Transverse colon (tissue), 4 donors: Measurements from ENCODE around the gene HNRNPA1. TPM values are rescaled to one million over a fixed set of nuclear protein-coding genes. Genes with fewer than 3 reads are reported as not detected.
A peak's percentile ranks its signal among the peaks of the same experiment; 100 is the strongest.
"Not testable (repeated sequence)": the region's sequence is repeated elsewhere in the genome, so short reads cannot be mapped to it uniquely, and the experiment has no call there.

ENCODE experiments used
- DNase-seq: peaks from one replicate; pipeline ENCODE4 v3.0.0-alpha.2; 2019
- H3K27ac ChIP-seq, 4 donors: fragments of 200-600 bp; sonication (generic); 2 replicates each; pipeline ENCODE4 v1.5.1; 2016 to 2018; ENCODE audit warnings: inconsistent platforms in 4 of 4
- H3K27me3 ChIP-seq: fragments of 200-600 bp; sonication (generic); 2 replicates; pipeline ENCODE4 v1.5.1; 2017; ENCODE audit warnings: inconsistent platforms
- H3K36me3 ChIP-seq, 4 donors: fragments of 200-600 bp; sonication (generic); 2 replicates each; pipeline ENCODE4 v1.5.1; 2017 to 2019; ENCODE audit warnings: inconsistent platforms in 4 of 4
- H3K4me1 ChIP-seq, 4 donors: fragments of 200-600 bp; sonication (generic); 2 replicates each; pipeline ENCODE4 v1.5.1; 2017 to 2020; ENCODE audit warnings: inconsistent platforms in 4 of 4
- H3K4me3 ChIP-seq, 4 donors: fragments of 200-600 bp; sonication (generic); 1 replicate in 1 of 4; 2 replicates in 3 of 4; pipeline versions ENCODE4 v1.5.1 to v1.6.1; 2017 to 2019; ENCODE audit warnings: inconsistent platforms in 4 of 4
- H3K9me3 ChIP-seq, 2 donors: fragments of 200-600 bp; sonication (generic); 2 replicates each; pipeline ENCODE4 v1.5.1; 2017 to 2019; ENCODE audit warnings: inconsistent platforms in 2 of 2
- EP300 ChIP-seq: sonication (generic); formaldehyde crosslinking; IDR thresholded peaks from one replicate; pipeline ENCODE4 v1.6.1; 2017; ENCODE audit warnings: antibody characterized with exemption, low read depth
- POLR2A ChIP-seq: fragments of 450-650 bp; IDR thresholded peaks from one replicate; pipeline ENCODE4 v1.6.1; 2016; ENCODE audit warnings: antibody characterized with exemption, mild to moderate bottlenecking, moderate library complexity
- POLR2AphosphoS5 ChIP-seq, 3 donors: sonication (generic); formaldehyde crosslinking; IDR thresholded peaks; one replicate each; pipeline ENCODE4 v1.6.1; 2016; ENCODE audit warnings: antibody characterized with exemption in 3 of 3
- WGBS, 2 donors: methylation state at CpG; one replicate each; pipeline ENCODE4 v1.1.5; 2018; ENCODE audit warnings: low coverage in 1 of 2; 5-methylcytosine and 5-hydroxymethylcytosine counted together
- in situ Hi-C, 4 donors: fragments of 200-750 bp; cut with MboI; loops; one replicate each; pipeline versions ENCODE4 v1.15.0 to v1.15.1; 2017; ENCODE audit warnings: low sequenced_read_pairs in 3 of 4, low pct_ligation_motif_present in 1 of 4, low pct_unique_long_range_greater_than_20kb in 1 of 4
- intact Hi-C: fragments of 100-400 bp; cut with DNase I; formaldehyde crosslinking; loops from one replicate; pipeline ENCODE4 v1.15.1; 2023; ENCODE audit warnings: low total_unique reads
- total RNA-seq, 4 donors: library from RNA; depleted of rRNA; stranded (reverse); fragments of >200 nt; gene quantifications; one replicate each; pipeline ENCODE4 v1.1.0, GENCODE V29; 2016
- TF ChIP-seq, protein P1 (sequence below), 5 experiments: fragments of 200-600 bp in 3 of 5; fragments of 450-650 bp in 2 of 5; sonication (generic) in 3 of 5; IDR thresholded peaks; 1 replicate in 2 of 5; 2 replicates in 3 of 5; pipeline ENCODE4 v1.5.1; 2016 to 2017; ENCODE audit warnings: antibody characterized with exemption in 5 of 5, inconsistent platforms in 3 of 5, mild to moderate bottlenecking in 2 of 5, moderate library complexity in 1 of 5

HNRNPA1 gene
- 100 to 1,000 TPM; 104 to 747 (median 326) TPM for total RNA-seq

DNA sequence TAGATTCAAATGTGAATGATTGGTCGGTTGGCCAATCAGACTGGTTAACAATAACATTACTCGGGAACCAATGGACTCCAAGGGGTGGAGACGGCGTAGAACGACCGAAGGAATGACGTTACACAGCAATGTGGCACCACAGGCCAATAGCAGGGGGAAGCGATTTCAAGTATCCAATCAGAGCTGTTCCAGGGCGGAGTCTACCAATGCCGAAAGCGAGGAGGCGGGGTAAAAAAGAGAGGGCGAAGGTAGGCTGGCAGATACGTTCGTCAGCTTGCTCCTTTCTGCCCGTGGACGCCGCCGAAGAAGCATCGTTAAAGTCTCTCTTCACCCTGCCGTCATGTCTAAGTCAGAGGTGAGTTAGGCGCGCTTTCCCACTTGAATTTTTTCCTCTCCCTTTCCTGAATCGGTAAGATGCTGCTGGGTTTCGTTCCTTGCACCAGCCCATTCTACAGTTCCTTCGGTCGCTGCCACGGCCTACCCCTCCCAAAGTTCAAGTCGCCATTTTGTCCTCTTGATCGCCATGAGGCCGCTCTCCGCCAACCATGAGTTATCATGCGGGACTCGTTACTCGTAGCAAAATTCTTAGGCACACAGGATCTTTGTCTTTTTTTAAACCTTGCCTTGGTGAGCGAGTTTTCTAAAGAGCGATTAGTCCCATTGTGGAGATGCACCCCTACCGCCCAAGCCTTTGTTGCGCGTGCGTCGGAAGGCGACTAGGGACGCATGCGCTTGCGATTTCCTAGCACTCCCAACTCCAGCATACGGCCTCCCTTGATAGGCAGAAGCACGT, at the start of gene HNRNPA1:
Gene HNRNPA1, plus strand, starts transcription at position 259 of the 793 bp plus-strand sequence. Its CDS starts 82 bp downstream, at position 341.
- in situ Hi-C loops, result no loop called here
- peak; percentile 97 for DNase-seq
- Histone ChIP-seq H3K36me3 (peaks cover 0 to 25% (median 11%) of the 10 kb centered on the region in 4 donors), H3K9me3 (no peaks in the 10 kb centered on the region), H3K4me3 (peak within 1 kb of the TSS; percentile 54 to 90 (median 77)), H3K4me1 (peaks cover 50 to 63% (median 56%) of the 10 kb centered on the region in 4 donors), H3K27me3 (no peaks in the 10 kb centered on the region), H3K27ac (peak within 1 kb of the TSS; percentile 86 to 95 (median 92))
- TF ChIP-seq POLR2A (peak; percentile 99), EP300 (no peak), POLR2AphosphoS5 (IDR thresholded peaks at IDR 0.05) (peak; percentile 99)
- TF ChIP-seq, protein P1, sequence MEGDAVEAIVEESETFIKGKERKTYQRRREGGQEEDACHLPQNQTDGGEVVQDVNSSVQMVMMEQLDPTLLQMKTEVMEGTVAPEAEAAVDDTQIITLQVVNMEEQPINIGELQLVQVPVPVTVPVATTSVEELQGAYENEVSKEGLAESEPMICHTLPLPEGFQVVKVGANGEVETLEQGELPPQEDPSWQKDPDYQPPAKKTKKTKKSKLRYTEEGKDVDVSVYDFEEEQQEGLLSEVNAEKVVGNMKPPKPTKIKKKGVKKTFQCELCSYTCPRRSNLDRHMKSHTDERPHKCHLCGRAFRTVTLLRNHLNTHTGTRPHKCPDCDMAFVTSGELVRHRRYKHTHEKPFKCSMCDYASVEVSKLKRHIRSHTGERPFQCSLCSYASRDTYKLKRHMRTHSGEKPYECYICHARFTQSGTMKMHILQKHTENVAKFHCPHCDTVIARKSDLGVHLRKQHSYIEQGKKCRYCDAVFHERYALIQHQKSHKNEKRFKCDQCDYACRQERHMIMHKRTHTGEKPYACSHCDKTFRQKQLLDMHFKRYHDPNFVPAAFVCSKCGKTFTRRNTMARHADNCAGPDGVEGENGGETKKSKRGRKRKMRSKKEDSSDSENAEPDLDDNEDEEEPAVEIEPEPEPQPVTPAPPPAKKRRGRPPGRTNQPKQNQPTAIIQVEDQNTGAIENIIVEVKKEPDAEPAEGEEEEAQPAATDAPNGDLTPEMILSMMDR (IDR thresholded peaks at IDR 0.05), result peak in 1 of 5 experiments; percentile 28
- 1% methylated on average over 15 to 48 of the region's 48 CpGs for WGBS, 2 donors
- intact Hi-C loops, result no loop called here

DNA sequence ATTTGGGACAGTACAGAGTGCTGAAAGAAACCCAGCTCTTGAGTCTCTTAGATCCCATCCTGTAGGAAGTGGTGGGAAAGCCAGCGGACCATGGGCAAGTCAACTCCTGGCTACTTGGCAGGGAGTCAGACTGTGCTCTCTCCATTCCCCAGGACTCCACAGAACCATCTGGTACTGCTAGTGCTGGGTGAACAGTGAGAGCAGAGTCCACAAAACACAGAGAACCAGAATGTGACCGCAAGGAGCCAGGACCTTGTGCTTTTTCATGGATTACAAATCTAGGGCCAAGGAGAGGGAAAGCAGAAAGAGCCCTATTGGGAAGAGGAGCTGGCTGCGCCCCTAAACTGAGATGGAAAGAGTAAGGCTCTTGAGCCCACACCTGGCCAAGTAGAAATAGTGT, 49.3 kb upstream of the HNRNPA1 start:
- in situ Hi-C loops, intact Hi-C loops: not testable (repeated sequence)
- WGBS, 2 donors, result 90 to 100% methylated on average over 3 of the region's 3 CpGs

DNA sequence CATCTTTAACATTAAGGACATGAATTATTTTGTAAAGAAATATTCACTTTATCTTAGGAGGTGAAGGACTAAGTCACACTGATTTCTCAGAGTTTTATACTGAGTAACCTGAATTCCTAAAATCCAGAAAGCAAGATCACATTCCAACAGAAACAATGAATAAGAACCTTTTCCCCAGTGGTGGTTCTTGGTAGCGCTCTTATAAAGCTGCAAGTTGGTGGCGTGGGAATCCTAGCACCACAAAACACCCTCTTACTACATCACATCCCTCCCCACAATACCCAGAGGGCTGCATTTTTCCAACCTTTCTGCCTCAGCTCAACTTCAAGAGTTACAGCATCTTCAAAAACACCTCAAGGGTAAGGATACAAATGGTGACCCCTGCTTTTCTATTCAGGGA, 47.7 kb upstream of the HNRNPA1 start:
- WGBS, 2 donors, result 96 to 100% methylated on average over 1 to 2 of the region's 2 CpGs
- in situ Hi-C loops, result no loop called here
- DNase-seq, result no peak
- Histone ChIP-seq H3K4me3 (no peak overlapping the region), H3K36me3 (no peaks in the 10 kb centered on the region), H3K27me3 (no peaks in the 10 kb centered on the region), H3K4me1 (no peaks in the 10 kb centered on the region), H3K9me3 (no peaks in the 10 kb centered on the region), H3K27ac (no peak overlapping the region)
- TF ChIP-seq EP300, result no peak
- TF ChIP-seq POLR2A, result no peak
- TF ChIP-seq POLR2AphosphoS5 (IDR thresholded peaks at IDR 0.05), result no peak
- TF ChIP-seq, protein P1 (IDR thresholded peaks at IDR 0.05), result no peak
- intact Hi-C loops, result no loop called here

More for the DNA sequence above, 49.3 kb upstream of the HNRNPA1 start:
- H3K27me3 ChIP-seq, H3K36me3 ChIP-seq, DNase-seq, H3K27ac ChIP-seq, H3K4me3 ChIP-seq, H3K9me3 ChIP-seq, H3K4me1 ChIP-seq: not testable (repeated sequence)

DNA sequence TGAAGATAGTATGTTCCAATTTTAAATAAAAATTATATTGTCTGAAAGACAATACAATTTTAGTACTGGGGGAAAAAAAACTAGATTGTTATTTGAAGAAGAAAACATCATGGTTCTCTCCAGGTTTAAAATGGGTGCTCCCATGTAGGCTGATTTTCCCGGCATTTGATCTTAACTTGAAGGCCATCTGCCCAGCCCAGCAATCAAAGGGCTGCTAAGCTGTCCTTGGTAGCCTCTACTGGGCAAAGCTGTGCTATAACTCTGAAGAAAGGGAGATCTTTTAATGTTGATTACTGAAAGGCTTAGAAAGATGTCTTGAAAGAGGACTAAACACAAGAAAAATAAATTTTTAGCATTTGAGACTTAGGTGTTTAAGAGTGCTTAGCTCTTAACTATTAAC, 42.0 kb upstream of the HNRNPA1 start:
- no peak overlapping the region for H3K4me3 ChIP-seq
- peaks cover 0 to 22% (median 6%) of the 10 kb centered on the region in 4 donors for H3K36me3 ChIP-seq
- WGBS, 2 donors, result 90 to 97% methylated on average over 1 of the region's 1 CpG
- no peaks in the 10 kb centered on the region for H3K4me1 ChIP-seq
- H3K27ac ChIP-seq, result no peak overlapping the region
- in situ Hi-C loops (no loop called here), intact Hi-C loops (no loop called here)
- no peaks in the 10 kb centered on the region for H3K9me3 ChIP-seq
- TF ChIP-seq, protein P1 (IDR thresholded peaks at IDR 0.05), result no peak
- TF ChIP-seq EP300 (no peak), POLR2AphosphoS5 (IDR thresholded peaks at IDR 0.05) (no peak), POLR2A (no peak)
- no peaks in the 10 kb centered on the region for H3K27me3 ChIP-seq
- DNase-seq, result no peak
